GM18951 (cell line): Measurements from ENCODE around the gene NEMF.
A peak's percentile ranks its signal among the peaks of the same experiment; 100 is the strongest.

Experiments
- POLR2A ChIP-seq: IDR thresholded peaks from 4 replicates; pipeline ENCODE4 v1.6.1; 2011; ENCODE audit warnings: mild to moderate bottlenecking; ENCODE audit not compliant: insufficient read length, insufficient read depth; ENCODE audit errors: extremely low read depth
- in situ Hi-C: fragments of 300-500 bp; cut with MboI; formaldehyde crosslinking; loops from one replicate; pipeline ENCODE4 v1.12.0; 2022; ENCODE audit warnings: low sequenced_read_pairs, mixed read lengths, inconsistent platforms; ENCODE audit not compliant: unreplicated experiment

The NEMF gene

DNA sequence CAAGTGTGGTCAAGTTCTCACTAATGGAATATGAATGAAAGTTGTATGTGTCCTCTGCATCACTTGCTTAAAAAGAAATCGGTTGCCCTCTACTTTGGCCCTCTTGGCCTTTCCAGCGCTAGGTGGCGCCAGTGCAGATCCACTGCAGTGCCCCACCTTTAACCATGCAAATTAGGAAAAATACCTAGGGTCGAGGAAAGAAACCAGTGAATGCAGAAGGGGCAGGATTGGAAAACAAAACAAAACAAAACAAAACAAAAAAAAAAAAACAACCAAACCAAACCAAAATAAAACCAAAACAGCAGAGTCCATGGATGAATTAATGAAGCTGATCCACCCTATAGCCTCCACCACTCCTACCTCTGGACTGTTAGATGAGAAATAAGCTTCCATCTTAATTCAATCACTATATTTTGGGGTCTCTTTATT is 12.9 kb upstream of the NEMF start:
- in situ Hi-C loops: loop anchor here (5.0 to 25.0 kb wide), 2 partner anchors 232 to 672 kb away; partner anchors contain the start of gene MAP4K5
- no peak for TF ChIP-seq POLR2A

- TF ChIP-seq POLR2A: no peak
- in situ Hi-C loops: loop anchor here (25.0 kb wide), 1 partner anchor 674 kb away; the partner anchor contains the start of gene MAP4K5
Observed at GRCh38 chr14:49863487-49864281, 11.1 kb upstream of the NEMF start.

DNA sequence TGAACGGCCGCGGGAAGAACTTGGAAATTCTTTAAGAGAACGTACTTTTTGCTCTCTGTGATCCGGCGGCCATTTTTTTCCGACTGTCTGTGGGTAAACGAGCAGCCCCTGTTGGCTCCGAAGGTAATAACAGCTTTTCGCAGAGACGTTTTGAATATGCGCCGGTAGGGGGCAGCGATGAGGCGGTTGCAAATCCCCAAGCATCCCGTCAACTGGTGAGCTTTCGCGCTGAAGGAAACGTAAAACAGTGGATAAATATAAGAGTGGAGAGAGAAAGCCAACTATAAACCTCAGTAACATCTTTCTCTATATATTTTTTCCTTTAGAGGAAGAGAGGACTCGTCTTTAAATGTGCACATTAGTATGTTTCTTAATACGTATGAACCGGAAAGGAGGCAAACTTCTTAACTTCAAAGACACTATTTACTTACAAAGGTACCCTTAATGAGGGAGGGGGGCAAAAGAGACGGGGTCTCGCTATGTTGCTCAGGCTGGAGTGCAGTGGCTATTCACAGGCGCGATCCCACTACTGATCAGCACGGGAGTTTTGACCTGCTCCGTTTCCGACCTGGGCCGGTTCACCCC is 9.6 kb upstream of the NEMF start:
- TF ChIP-seq POLR2A: no peak
- in situ Hi-C loops: loop anchor here (25.0 kb wide), 1 partner anchor 675 kb away; the partner anchor contains the start of gene MAP4K5

GRCh38 chr14:49861699-49862088 is 9.1 kb upstream of the NEMF start:
- in situ Hi-C loops: loop anchor here (25.0 kb wide), 1 partner anchor 676 kb away; the partner anchor contains the start of gene MAP4K5
- TF ChIP-seq POLR2A: peak; percentile 40

DNA sequence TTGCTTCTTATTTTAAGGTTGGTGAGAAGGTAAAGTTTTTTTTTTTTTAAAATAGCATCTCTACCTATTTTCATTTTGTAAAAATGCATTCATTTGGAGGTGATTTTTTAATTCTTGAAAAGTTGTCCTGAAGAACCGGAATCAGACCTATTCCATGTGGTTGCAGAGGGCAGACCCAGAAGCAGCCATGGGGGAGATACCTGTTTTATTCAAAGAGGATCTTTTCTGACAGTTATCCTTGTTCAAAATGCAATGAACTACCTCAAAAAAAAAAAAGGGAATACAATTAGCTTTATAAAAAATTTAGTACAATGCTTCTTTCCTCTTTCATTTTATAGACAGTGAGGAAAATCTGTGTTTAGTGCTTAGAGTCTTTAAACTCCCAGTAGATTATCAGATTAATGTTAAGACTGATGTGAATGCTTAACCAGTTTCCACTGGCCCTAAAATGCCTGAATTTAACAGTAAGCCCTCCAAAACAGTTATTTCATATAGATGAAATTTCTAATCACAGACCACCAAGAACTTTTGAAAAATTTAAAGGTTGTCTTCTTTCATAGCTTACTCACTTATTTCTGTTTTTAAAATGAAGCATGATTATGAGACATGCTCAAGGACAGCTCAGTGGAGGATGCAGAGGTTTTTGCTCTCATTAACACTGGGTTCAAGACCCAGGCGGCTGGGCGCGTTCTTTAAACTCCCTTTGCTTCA is 8.6 kb upstream of the NEMF start:
- in situ Hi-C loops: loop anchor here (25.0 kb wide), 1 partner anchor 676 kb away; the partner anchor contains the start of gene MAP4K5
- TF ChIP-seq POLR2A: no peak

- in situ Hi-C loops: loop anchor here (25.0 kb wide), 1 partner anchor 679 kb away; the partner anchor contains the start of gene MAP4K5
Observed at GRCh38 chr14:49858383-49858782, 5.8 kb upstream of the NEMF start.

DNA sequence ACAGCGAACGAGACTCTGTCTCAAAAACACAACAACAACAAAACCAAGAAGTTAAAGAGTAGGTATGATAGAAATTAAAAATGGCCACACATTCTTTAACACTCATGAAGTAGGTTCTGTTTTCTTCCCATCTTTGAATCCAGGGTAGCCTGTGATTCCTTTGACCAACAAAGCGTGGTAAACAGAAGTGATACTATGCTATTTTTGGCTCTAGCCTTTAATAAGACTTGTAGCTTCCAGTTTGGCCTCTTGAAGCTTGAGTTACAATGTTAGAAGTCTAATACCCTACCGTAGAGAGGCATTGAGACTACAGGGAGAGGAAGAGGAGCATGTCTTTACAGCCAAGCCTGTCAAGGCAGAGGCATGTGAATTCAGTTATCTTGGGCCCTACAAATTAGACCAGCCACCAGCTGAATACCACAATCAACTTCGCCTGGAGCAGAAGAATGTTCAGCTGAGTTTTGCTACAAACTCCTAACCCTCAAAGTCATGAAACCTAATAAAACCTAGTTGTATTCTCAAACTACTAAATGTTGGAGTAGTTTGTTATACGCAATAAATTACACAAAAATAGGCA is 4.9 kb upstream of the NEMF start:
- TF ChIP-seq POLR2A: no peak
- in situ Hi-C loops: loop anchor here (25.0 kb wide), 1 partner anchor 680 kb away; the partner anchor contains the start of gene MAP4K5

More at GRCh38 chr14:49858383-49858782, 5.8 kb upstream of the NEMF start:
- TF ChIP-seq POLR2A: no peak

GRCh38 chr14:49853572-49854375 is 1.2 kb upstream of the NEMF start:
- in situ Hi-C loops: loop anchor here (25.0 kb wide), 1 partner anchor 684 kb away; the partner anchor contains the start of gene MAP4K5
- no peak for TF ChIP-seq POLR2A

DNA sequence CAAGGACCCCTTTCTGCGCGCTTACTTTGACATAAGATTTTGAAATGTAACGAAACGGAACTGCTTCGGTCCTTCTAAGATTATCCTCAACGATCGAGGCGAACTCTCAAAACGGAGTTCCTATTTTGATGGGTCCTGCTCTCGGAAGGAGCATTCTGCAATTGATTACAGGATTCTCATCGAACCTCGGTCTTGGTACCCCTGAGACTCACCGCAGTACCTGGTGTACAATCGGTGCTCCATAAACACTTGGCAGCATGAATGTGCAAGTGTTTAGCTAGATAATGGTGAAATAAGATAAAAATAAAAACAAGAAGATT is 530 bp upstream of the NEMF start:
- in situ Hi-C loops: loop anchor here (25.0 kb wide), 1 partner anchor 684 kb away; the partner anchor contains the start of gene MAP4K5
- no peak for TF ChIP-seq POLR2A

DNA sequence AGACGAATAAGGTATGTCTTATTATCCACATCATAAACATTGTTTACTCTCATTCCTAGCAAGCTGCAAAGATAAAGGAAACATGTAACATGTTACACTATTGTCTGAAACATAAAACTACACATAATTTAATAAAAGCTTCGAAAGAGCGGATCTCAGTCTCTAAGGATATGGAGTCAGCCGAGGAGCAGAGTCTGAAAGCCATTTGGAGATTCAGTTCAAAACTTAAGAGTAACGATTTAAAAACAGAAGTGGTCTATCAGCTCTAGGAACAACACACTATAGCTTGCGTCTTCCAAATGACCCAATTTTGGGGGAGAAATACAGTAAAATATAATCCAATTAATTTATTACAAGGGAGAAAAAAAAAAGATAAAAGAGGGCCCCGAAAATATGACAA is 775 bp downstream of the NEMF start:
- no peak for TF ChIP-seq POLR2A
- in situ Hi-C loops: loop anchor here (25.0 kb wide), 1 partner anchor 685 kb away; the partner anchor contains the start of gene MAP4K5

- TF ChIP-seq POLR2A: no peak
- in situ Hi-C loops: no loop called here
Observed at GRCh38 chr14:49849213-49849847, 3.3 kb downstream of the NEMF start.
